H1 (cell line): Measurements from ENCODE around the gene CAPN8. TPM values are rescaled to one million over a fixed set of nuclear protein-coding genes. Genes with fewer than 3 reads are reported as not detected.

Experiments used
- BCL11A ChIP-seq, 2 experiments: IDR thresholded peaks; one replicate each; pipeline ENCODE4 v1.6.1; 2011; ENCODE audit warnings: low read depth in 2 of 2, low read length in 2 of 2, mild to moderate bottlenecking in 2 of 2
- BRCA1 ChIP-seq: IDR thresholded peaks from 2 replicates; pipeline ENCODE4 v1.6.1; 2012; ENCODE audit warnings: low read depth, low read length, improper control_type of control experiment
- KDM4A ChIP-seq: IDR thresholded peaks from one replicate; pipeline ENCODE4 v1.7.1; 2012; ENCODE audit warnings: low read depth, mild to moderate bottlenecking, moderate library complexity, low read length, inconsistent platforms; ENCODE audit not compliant: severe bottlenecking
- POLR2A ChIP-seq, 2 experiments: IDR thresholded peaks; 1 replicate in 1 of 2; 2 replicates in 1 of 2; pipeline ENCODE4 v1.6.1; 2011; ENCODE audit warnings: low read depth in 2 of 2, low read length in 2 of 2, mild to moderate bottlenecking in 2 of 2; ENCODE audit errors: control extremely low read depth in 1 of 2
- POLR2AphosphoS5 ChIP-seq: IDR thresholded peaks from 2 replicates; pipeline ENCODE4 v1.6.1; 2011; ENCODE audit warnings: low read depth, low read length
- SAP30 ChIP-seq: fragments of 300-600 bp; sonication (generic); IDR thresholded peaks from 2 replicates; pipeline ENCODE4 v1.7.1; 2012; ENCODE audit warnings: low read length, moderate library complexity, mild to moderate bottlenecking, inconsistent platforms; ENCODE audit not compliant: insufficient read depth, insufficient replicate concordance
- SIX5 ChIP-seq: IDR thresholded peaks from 2 replicates; pipeline ENCODE4 v1.6.1; 2011; ENCODE audit warnings: mild to moderate bottlenecking, low read depth, low read length
- SP4 ChIP-seq: IDR thresholded peaks from 2 replicates; pipeline ENCODE4 v1.6.1; 2012; ENCODE audit warnings: low read length, inconsistent platforms
- TCF12 ChIP-seq: IDR thresholded peaks from 2 replicates; pipeline ENCODE4 v1.6.1; 2011; ENCODE audit warnings: low read depth, mild to moderate bottlenecking, low read length
- polyA plus RNA-seq, 7 experiments: library from polyadenylated mRNA; depleted of rRNA in 3 of 7; stranded (reverse) in 5 of 7; unstranded in 2 of 7; fragments of >200 nt in 5 of 7; fragments of 200-250 nt in 2 of 7; gene quantifications; 1 replicate in 5 of 7; 2 replicates in 1 of 7; 4 replicates in 1 of 7; pipeline versions ENCODE4 v1.2.1 to v1.2.3, GENCODE V29; 2011 to 2013; ENCODE audit warnings: missing spikeins in 2 of 7, mixed read lengths in 2 of 7
- total RNA-seq: library from RNA; stranded (reverse); fragmentation: NEBNext Ultra II Directional; extraction: Animal tissue kit (Norgen Biotek cat#: 25700); gene quantifications from 2 replicates; pipeline ENCODE4 v1.2.1, GENCODE V29; 2021
- TF ChIP-seq, protein P1 (sequence below): fragments of 300-600 bp; sonication (generic); IDR thresholded peaks from 2 replicates; pipeline ENCODE4 v1.7.1; 2012; ENCODE audit warnings: low read length, moderate library complexity, mild to moderate bottlenecking, inconsistent platforms; ENCODE audit not compliant: insufficient replicate concordance

Gene CAPN8
- total and polyA plus RNA-seq, 2 of the 8 experiments (the other 6 are each of a cell fraction or from before 2014, with no cell fraction given): 0.20 to 0.26 TPM

DNA sequence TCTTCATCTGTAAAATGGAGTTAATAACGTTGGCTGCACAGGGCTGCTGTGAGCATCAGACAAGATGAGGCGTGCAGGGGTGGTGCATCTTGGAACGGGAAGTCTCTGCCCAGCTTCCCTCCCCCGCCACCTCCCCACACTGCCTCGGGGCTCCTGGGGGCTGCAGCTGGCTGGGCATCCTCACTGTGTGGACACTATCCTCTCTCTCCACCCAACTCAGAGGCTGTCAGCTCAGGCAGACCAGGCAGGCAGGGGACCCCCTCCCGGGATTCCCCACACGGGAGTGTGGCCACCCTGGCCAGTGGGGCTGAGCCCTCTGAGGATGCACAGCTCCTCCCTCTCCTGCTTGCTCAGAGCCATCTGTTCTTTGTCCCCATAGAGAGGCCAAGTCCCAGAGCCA, 149.6 kb downstream of the CAPN8 start (continued):
- TF ChIP-seq, protein P1, sequence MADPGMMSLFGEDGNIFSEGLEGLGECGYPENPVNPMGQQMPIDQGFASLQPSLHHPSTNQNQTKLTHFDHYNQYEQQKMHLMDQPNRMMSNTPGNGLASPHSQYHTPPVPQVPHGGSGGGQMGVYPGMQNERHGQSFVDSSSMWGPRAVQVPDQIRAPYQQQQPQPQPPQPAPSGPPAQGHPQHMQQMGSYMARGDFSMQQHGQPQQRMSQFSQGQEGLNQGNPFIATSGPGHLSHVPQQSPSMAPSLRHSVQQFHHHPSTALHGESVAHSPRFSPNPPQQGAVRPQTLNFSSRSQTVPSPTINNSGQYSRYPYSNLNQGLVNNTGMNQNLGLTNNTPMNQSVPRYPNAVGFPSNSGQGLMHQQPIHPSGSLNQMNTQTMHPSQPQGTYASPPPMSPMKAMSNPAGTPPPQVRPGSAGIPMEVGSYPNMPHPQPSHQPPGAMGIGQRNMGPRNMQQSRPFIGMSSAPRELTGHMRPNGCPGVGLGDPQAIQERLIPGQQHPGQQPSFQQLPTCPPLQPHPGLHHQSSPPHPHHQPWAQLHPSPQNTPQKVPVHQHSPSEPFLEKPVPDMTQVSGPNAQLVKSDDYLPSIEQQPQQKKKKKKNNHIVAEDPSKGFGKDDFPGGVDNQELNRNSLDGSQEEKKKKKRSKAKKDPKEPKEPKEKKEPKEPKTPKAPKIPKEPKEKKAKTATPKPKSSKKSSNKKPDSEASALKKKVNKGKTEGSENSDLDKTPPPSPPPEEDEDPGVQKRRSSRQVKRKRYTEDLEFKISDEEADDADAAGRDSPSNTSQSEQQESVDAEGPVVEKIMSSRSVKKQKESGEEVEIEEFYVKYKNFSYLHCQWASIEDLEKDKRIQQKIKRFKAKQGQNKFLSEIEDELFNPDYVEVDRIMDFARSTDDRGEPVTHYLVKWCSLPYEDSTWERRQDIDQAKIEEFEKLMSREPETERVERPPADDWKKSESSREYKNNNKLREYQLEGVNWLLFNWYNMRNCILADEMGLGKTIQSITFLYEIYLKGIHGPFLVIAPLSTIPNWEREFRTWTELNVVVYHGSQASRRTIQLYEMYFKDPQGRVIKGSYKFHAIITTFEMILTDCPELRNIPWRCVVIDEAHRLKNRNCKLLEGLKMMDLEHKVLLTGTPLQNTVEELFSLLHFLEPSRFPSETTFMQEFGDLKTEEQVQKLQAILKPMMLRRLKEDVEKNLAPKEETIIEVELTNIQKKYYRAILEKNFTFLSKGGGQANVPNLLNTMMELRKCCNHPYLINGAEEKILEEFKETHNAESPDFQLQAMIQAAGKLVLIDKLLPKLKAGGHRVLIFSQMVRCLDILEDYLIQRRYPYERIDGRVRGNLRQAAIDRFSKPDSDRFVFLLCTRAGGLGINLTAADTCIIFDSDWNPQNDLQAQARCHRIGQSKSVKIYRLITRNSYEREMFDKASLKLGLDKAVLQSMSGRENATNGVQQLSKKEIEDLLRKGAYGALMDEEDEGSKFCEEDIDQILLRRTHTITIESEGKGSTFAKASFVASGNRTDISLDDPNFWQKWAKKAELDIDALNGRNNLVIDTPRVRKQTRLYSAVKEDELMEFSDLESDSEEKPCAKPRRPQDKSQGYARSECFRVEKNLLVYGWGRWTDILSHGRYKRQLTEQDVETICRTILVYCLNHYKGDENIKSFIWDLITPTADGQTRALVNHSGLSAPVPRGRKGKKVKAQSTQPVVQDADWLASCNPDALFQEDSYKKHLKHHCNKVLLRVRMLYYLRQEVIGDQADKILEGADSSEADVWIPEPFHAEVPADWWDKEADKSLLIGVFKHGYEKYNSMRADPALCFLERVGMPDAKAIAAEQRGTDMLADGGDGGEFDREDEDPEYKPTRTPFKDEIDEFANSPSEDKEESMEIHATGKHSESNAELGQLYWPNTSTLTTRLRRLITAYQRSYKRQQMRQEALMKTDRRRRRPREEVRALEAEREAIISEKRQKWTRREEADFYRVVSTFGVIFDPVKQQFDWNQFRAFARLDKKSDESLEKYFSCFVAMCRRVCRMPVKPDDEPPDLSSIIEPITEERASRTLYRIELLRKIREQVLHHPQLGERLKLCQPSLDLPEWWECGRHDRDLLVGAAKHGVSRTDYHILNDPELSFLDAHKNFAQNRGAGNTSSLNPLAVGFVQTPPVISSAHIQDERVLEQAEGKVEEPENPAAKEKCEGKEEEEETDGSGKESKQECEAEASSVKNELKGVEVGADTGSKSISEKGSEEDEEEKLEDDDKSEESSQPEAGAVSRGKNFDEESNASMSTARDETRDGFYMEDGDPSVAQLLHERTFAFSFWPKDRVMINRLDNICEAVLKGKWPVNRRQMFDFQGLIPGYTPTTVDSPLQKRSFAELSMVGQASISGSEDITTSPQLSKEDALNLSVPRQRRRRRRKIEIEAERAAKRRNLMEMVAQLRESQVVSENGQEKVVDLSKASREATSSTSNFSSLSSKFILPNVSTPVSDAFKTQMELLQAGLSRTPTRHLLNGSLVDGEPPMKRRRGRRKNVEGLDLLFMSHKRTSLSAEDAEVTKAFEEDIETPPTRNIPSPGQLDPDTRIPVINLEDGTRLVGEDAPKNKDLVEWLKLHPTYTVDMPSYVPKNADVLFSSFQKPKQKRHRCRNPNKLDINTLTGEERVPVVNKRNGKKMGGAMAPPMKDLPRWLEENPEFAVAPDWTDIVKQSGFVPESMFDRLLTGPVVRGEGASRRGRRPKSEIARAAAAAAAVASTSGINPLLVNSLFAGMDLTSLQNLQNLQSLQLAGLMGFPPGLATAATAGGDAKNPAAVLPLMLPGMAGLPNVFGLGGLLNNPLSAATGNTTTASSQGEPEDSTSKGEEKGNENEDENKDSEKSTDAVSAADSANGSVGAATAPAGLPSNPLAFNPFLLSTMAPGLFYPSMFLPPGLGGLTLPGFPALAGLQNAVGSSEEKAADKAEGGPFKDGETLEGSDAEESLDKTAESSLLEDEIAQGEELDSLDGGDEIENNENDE: no peak
- TF ChIP-seq SIX5 (no peak), POLR2AphosphoS5 (no peak), SAP30 (no peak), BCL11A (IDR thresholded peaks at IDR 0.05; ENCODE audit: low read depth in 2 of 2, low read length in 2 of 2) (no peak), TCF12 (no peak), POLR2A (IDR thresholded peaks at IDR 0.05; ENCODE audit: control extremely low read depth in 1 of 2, low read depth in 2 of 2, low read length in 2 of 2) (no peak), KDM4A (no peak), SP4 (no peak), BRCA1 (no peak)
